CD14-positive monocyte (primary cell): ENCODE measurements around the gene LSG1. TPM values are rescaled to one million over a fixed set of nuclear protein-coding genes. Genes with fewer than 3 reads are reported as not detected.
A peak's percentile ranks its signal among the peaks of the same experiment; 100 is the strongest.

Experiments
- DNase-seq, 3 donors: peaks; one replicate each; pipeline ENCODE4 v3.0.0-alpha.2; 2011 to 2022
- H2AFZ ChIP-seq: 2 replicates; pipeline ENCODE4 v1.6.0; 2012; ENCODE audit warnings: mild to moderate bottlenecking, low read depth, low read length, inconsistent platforms; ENCODE audit not compliant: insufficient read depth, poor library complexity, severe bottlenecking
- H3K27ac ChIP-seq, 2 donors: 1 replicate in 1 of 2; 2 replicates in 1 of 2; pipeline ENCODE4 v1.5.1; 2012 to 2013; ENCODE audit warnings: low read length in 2 of 2, control low read depth in 1 of 2, inconsistent platforms in 1 of 2, low read depth in 1 of 2, mild to moderate bottlenecking in 1 of 2
- H3K27me3 ChIP-seq, 2 donors: one replicate each; pipeline versions ENCODE4 v1.6.0 to v1.6.1; 2011 to 2013; ENCODE audit warnings: low read length in 2 of 2; ENCODE audit not compliant: control insufficient read depth in 2 of 2, insufficient read depth in 2 of 2
- H3K36me3 ChIP-seq, 2 donors: replicated peaks in 1 of 2; 1 replicate in 1 of 2; 2 replicates in 1 of 2; pipeline versions ENCODE4 v1.5.1 to v1.6.1; 2012 to 2013; ENCODE audit warnings: low read length in 2 of 2, control low read depth in 1 of 2, inconsistent platforms in 1 of 2, mild to moderate bottlenecking in 1 of 2; ENCODE audit not compliant: insufficient read depth in 2 of 2, control insufficient read depth in 1 of 2
- H3K4me1 ChIP-seq, 2 donors: 1 replicate in 1 of 2; 2 replicates in 1 of 2; pipeline versions ENCODE4 v1.5.1 to v1.6.1; 2012 to 2013; ENCODE audit warnings: low read length in 2 of 2, control low read depth in 1 of 2, inconsistent platforms in 1 of 2, mild to moderate bottlenecking in 1 of 2, moderate library complexity in 1 of 2; ENCODE audit not compliant: insufficient read depth in 2 of 2, control insufficient read depth in 1 of 2
- H3K4me2 ChIP-seq: replicated peaks from 2 replicates; pipeline ENCODE3; 2012; ENCODE audit warnings: low read length, moderate library complexity, mild to moderate bottlenecking; ENCODE audit not compliant: poor library complexity, severe bottlenecking; ENCODE audit errors: extremely low read depth
- H3K4me3 ChIP-seq, 3 experiments: fragments of 200-600 bp in 1 of 3; sonication (generic) in 1 of 3; replicated peaks in 1 of 3; 1 replicate in 2 of 3; 2 replicates in 1 of 3; pipeline ENCODE4 v1.5.1; 2011 to 2013; ENCODE audit warnings: low read length in 3 of 3, mild to moderate bottlenecking in 3 of 3, control low read depth in 2 of 3, low read depth in 2 of 3, inconsistent platforms in 1 of 3, moderate library complexity in 1 of 3
- H3K79me2 ChIP-seq: 2 replicates; pipeline ENCODE4 v1.6.0; 2012; ENCODE audit warnings: mild to moderate bottlenecking, control low read depth, inconsistent platforms, low read length, moderate library complexity; ENCODE audit not compliant: insufficient read depth
- H3K9ac ChIP-seq: 2 replicates; pipeline ENCODE4 v1.6.0; 2017; ENCODE audit warnings: low read length, mild to moderate bottlenecking; ENCODE audit not compliant: insufficient read depth, poor library complexity, severe bottlenecking
- H3K9me3 ChIP-seq, 2 donors: replicated peaks in 1 of 2; 1 replicate in 1 of 2; 2 replicates in 1 of 2; pipeline versions ENCODE4 v1.5.1 to v1.6.1; 2012 to 2013; ENCODE audit warnings: low read length in 2 of 2, control low read depth in 1 of 2; ENCODE audit not compliant: control insufficient read depth in 1 of 2, insufficient read depth in 1 of 2
- H4K20me1 ChIP-seq: 2 replicates; pipeline ENCODE4 v1.6.0; 2012; ENCODE audit warnings: mild to moderate bottlenecking, low read length, control low read depth, moderate library complexity; ENCODE audit not compliant: insufficient read depth
- H3K27ac Mint-ChIP-seq, 7 donors: one replicate each; pipeline ENCODE4 v1.8.0; 2020; ENCODE audit warnings: mild to moderate bottlenecking in 7 of 7, mixed read lengths in 7 of 7, moderate library complexity in 6 of 7, inconsistent platforms in 2 of 7
- H3K27me3 Mint-ChIP-seq, 3 donors: one replicate each; pipeline ENCODE4 v1.8.0; 2021 to 2022; ENCODE audit warnings: low read depth in 3 of 3, mild to moderate bottlenecking in 3 of 3, mixed read lengths in 3 of 3, moderate library complexity in 3 of 3, inconsistent platforms in 1 of 3
- H3K36me3 Mint-ChIP-seq, 2 donors: one replicate each; pipeline ENCODE4 v1.8.0; 2020; ENCODE audit warnings: mixed read lengths in 2 of 2, inconsistent platforms in 1 of 2, mild to moderate bottlenecking in 1 of 2
- H3K4me1 Mint-ChIP-seq: one replicate; pipeline ENCODE4 v1.8.0; 2020; ENCODE audit warnings: mild to moderate bottlenecking, mixed read lengths
- H3K4me3 Mint-ChIP-seq, 2 donors: one replicate each; pipeline ENCODE4 v1.8.0; 2020; ENCODE audit warnings: mild to moderate bottlenecking in 2 of 2, mixed read lengths in 2 of 2, moderate library complexity in 1 of 2
- H3K9me3 Mint-ChIP-seq, 7 donors: one replicate each; pipeline ENCODE4 v1.8.0; 2020 to 2022; ENCODE audit warnings: mixed read lengths in 7 of 7, mild to moderate bottlenecking in 6 of 7, moderate library complexity in 6 of 7, inconsistent platforms in 2 of 7
- CTCF ChIP-seq: fragments of 200-600 bp; IDR thresholded peaks from one replicate; pipeline ENCODE4 v1.8.0; 2022; ENCODE audit warnings: antibody characterized with exemption, mild to moderate bottlenecking
- WGBS: methylation state at CpG from one replicate; pipeline ENCODE4 v1.1.5; 2013; ENCODE audit warnings: missing lambda C conversion rate; ENCODE audit not compliant: insufficient coverage; 5-methylcytosine and 5-hydroxymethylcytosine counted together
- intact Hi-C, 2 donors: fragments of 100-400 bp; cut with micrococcal nuclease; formaldehyde crosslinking; loops; one replicate each; pipeline versions ENCODE4 v1.15.0 to v1.15.1; 2023
- polyA plus RNA-seq, 3 donors: library from polyadenylated mRNA; depleted of rRNA in 1 of 3; unstranded in 2 of 3; stranded (reverse) in 1 of 3; fragments of 300-500 nt in 2 of 3; fragments of >200 nt in 1 of 3; fragmentation: Illumina TruSeq in 2 of 3; gene quantifications; 1 replicate in 2 of 3; 2 replicates in 1 of 3; pipeline ENCODE4 v1.2.3, GENCODE V29; 2012 to 2021

LSG1 gene
- polyA plus RNA-seq, 3 donors: 6.7 to 30.9 (median 9.9) TPM

GRCh38 chr3:194607592-194608389 is 64.2 kb downstream of the LSG1 start:
- TF ChIP-seq CTCF: no peak
- Histone ChIP-seq H3K4me3 (no peak overlapping the region), H3K9ac (no peak overlapping the region), H2AFZ (no peak overlapping the region), H3K36me3 (no peaks in the 10 kb centered on the region), H3K27ac (no peak overlapping the region), H3K27me3 (no peaks in the 10 kb centered on the region), H4K20me1 (no peaks in the 10 kb centered on the region), H3K4me2 (no peak overlapping the region), H3K79me2 (no peaks in the 10 kb centered on the region), H3K9me3 (no peaks in the 10 kb centered on the region), H3K4me1 (peaks cover 0 to 5% of the 10 kb centered on the region in 2 donors)
- Mint-ChIP-seq H3K27me3 (no peaks in the 10 kb centered on the region), H3K36me3 (no peaks in the 10 kb centered on the region), H3K27ac (peak overlapping the region in 1 of 7 donors; percentile 58), H3K4me3 (no peak overlapping the region), H3K4me1 (peaks cover 3% of the 10 kb centered on the region), H3K9me3 (peaks cover 0 to 1% (median 0%) of the 10 kb centered on the region in 7 donors)
- no peak for DNase-seq
- 95% methylated on average over 7 of the region's 10 CpGs for WGBS
- intact Hi-C loops: no loop called here

DNA sequence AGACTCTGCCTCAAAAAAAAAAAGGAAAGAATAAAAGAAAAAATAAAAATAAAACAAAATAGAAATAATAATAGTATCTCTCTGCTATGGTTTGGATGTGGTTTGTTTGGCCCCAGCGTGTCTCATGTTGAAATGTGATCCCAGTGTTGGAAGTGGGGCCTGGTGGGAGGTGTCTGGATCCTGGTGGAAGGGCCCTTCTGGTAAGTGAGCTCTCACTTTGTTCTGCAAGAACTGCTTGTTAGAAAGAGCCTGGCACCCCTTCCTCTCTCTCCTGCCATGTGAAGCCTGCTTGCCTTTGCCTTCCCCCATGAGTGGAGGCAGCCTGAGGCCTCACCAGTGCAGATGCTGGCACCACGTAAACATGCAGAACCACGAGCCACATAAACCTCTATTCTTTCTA is 65.0 kb downstream of the LSG1 start:
- H3K27ac Mint-ChIP-seq: no peak overlapping the region
- H3K9me3 Mint-ChIP-seq: peaks cover 0 to 2% (median 0%) of the 10 kb centered on the region in 7 donors
- Histone ChIP-seq H3K4me2 (no peak overlapping the region), H3K27me3 (no peaks in the 10 kb centered on the region), H3K9ac (no peak overlapping the region), H2AFZ (no peak overlapping the region), H3K4me1 (peaks cover 0 to under 1% of the 10 kb centered on the region in 2 donors), H3K36me3 (no peaks in the 10 kb centered on the region), H3K4me3 (no peak overlapping the region), H3K27ac (no peak overlapping the region), H4K20me1 (no peaks in the 10 kb centered on the region), H3K9me3 (no peaks in the 10 kb centered on the region), H3K79me2 (no peaks in the 10 kb centered on the region)
- TF ChIP-seq CTCF: no peak
- DNase-seq: no peak
- no peaks in the 10 kb centered on the region for H3K36me3 Mint-ChIP-seq
- H3K27me3 Mint-ChIP-seq: no peaks in the 10 kb centered on the region
- H3K4me1 Mint-ChIP-seq: no peaks in the 10 kb centered on the region
- WGBS: no CpG with 5 or more reads among the region's 3 CpGs
- intact Hi-C loops: no loop called here
- no peak overlapping the region for H3K4me3 Mint-ChIP-seq
